DOHH2 (cell line): ENCODE data around the gene ACTA2.

Experiments used
- EZH2phosphoT487 ChIP-seq: fragments of 200-600 bp; sonication (generic); IDR thresholded peaks from 2 replicates; pipeline ENCODE4 v1.6.1; 2017; ENCODE audit warnings: borderline replicate concordance, mild to moderate bottlenecking, antibody characterized with exemption, low read length, moderate library complexity, mixed read lengths
- TF ChIP-seq, protein P1 (sequence below): fragments of 200-600 bp; sonication (generic); IDR thresholded peaks from one replicate; pipeline ENCODE4 v1.5.1; 2014; ENCODE audit warnings: antibody characterized with exemption, mild to moderate bottlenecking, low read depth, low read length; ENCODE audit not compliant: poor library complexity, severe bottlenecking

GRCh38 chr10:88903715-88904114, 48.9 kb downstream of the ACTA2 start:
- TF ChIP-seq, protein P1, sequence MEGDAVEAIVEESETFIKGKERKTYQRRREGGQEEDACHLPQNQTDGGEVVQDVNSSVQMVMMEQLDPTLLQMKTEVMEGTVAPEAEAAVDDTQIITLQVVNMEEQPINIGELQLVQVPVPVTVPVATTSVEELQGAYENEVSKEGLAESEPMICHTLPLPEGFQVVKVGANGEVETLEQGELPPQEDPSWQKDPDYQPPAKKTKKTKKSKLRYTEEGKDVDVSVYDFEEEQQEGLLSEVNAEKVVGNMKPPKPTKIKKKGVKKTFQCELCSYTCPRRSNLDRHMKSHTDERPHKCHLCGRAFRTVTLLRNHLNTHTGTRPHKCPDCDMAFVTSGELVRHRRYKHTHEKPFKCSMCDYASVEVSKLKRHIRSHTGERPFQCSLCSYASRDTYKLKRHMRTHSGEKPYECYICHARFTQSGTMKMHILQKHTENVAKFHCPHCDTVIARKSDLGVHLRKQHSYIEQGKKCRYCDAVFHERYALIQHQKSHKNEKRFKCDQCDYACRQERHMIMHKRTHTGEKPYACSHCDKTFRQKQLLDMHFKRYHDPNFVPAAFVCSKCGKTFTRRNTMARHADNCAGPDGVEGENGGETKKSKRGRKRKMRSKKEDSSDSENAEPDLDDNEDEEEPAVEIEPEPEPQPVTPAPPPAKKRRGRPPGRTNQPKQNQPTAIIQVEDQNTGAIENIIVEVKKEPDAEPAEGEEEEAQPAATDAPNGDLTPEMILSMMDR: no peak
- TF ChIP-seq EZH2phosphoT487: no peak
